HCT116 (cell line): Measurements from ENCODE around the gene SH3PXD2A. TPM values are rescaled to one million over a fixed set of nuclear protein-coding genes. Genes with fewer than 3 reads are reported as not detected.

Experiments used
- ATAC-seq: fragments of 200-7000 bp; cut with Tn5 transposase; 2 replicates; pipeline ENCODE4 v1.9.1; 2020; ENCODE audit warnings: mild to moderate bottlenecking, moderate library complexity
- BruUV-seq: library from RNA; stranded (reverse); fragments of 400-500 nt; replicated peaks from 2 replicates; lab custom pipeline; 2021; lab: Mats Ljungman, UMichigan
- CTCF ChIA-PET: fragments of 300-600 bp; sonication (Branson Sonifier 250); formaldehyde crosslinking; loops from one replicate; lab custom pipeline; 2021; ENCODE audit warnings: antibody characterized with exemption; lab: Charles Lee
- POLR2A ChIA-PET: fragments of 300-600, 350-600 bp; sonication (Branson Sonifier 250); formaldehyde crosslinking; loops from one replicate; lab custom pipeline; 2021; ENCODE audit warnings: antibody characterized with exemption; lab: Charles Lee
- RAD21 ChIA-PET, 2 experiments: fragments of 300-600 bp; sonication (Branson Sonifier 250); formaldehyde crosslinking; loops; one replicate each; lab custom pipeline; 2023; ENCODE audit warnings: low total read pairs in 2 of 2; ENCODE audit not compliant: uncharacterized antibody in 2 of 2, unreplicated experiment in 2 of 2, low non-redundant PET in 1 of 2; lab: Charles Lee
- DNase-seq: peaks from one replicate; pipeline ENCODE4 v3.0.0-alpha.2; 2010; ENCODE audit warnings: low read depth, low spot score
- H2AFZ ChIP-seq: fragments of 200-600 bp; shearing (Covaris generic), sonication (generic); 2 replicates; pipeline ENCODE4 v1.6.1; 2017; ENCODE audit warnings: low read depth, mixed run types, mixed read lengths, antibody characterized with exemption, low read length; ENCODE audit not compliant: poor library complexity, severe bottlenecking
- H3K27ac ChIP-seq: 2 replicates; pipeline ENCODE4 v1.5.1; 2012; ENCODE audit warnings: low read depth, low read length
- H3K27me3 ChIP-seq: fragments of 200-600 bp; sonication (generic); 2 replicates; pipeline ENCODE4 v1.6.1; 2016; ENCODE audit warnings: mixed run types, low read length, mixed read lengths; ENCODE audit not compliant: insufficient read depth
- H3K36me3 ChIP-seq, 2 experiments: fragments of 200-500 bp in 1 of 2; fragments of 200-600 bp in 1 of 2; sonication (Bioruptor generic) in 1 of 2; sonication (generic) in 1 of 2; 2 replicates each; pipeline versions ENCODE4 v1.5.1 to v1.6.1; 2014 to 2016; ENCODE audit warnings: low read length in 2 of 2, inconsistent platforms in 1 of 2, mixed read lengths in 1 of 2, mixed run types in 1 of 2; ENCODE audit not compliant: insufficient read depth in 2 of 2, control insufficient read depth in 1 of 2
- H3K4me1 ChIP-seq, 2 experiments: fragments of 200-600 bp in 1 of 2; sonication (generic) in 1 of 2; 2 replicates each; pipeline versions ENCODE4 v1.5.1 to v1.6.1; 2012 to 2017; ENCODE audit warnings: low read length in 2 of 2, inconsistent platforms in 1 of 2, mild to moderate bottlenecking in 1 of 2, mixed read lengths in 1 of 2, mixed run types in 1 of 2, moderate library complexity in 1 of 2; ENCODE audit not compliant: insufficient read depth in 2 of 2, control insufficient read depth in 1 of 2
- H3K4me2 ChIP-seq: fragments of 200-600 bp; sonication (generic); 2 replicates; pipeline ENCODE4 v1.6.1; 2017; ENCODE audit warnings: mixed run types, low read length, mixed read lengths
- H3K4me3 ChIP-seq, 2 experiments: fragments of 200-600 bp in 1 of 2; sonication (generic) in 1 of 2; replicated peaks in 1 of 2; 2 replicates each; pipeline ENCODE4 v1.5.1; 2011 to 2016; ENCODE audit warnings: low read length in 2 of 2, control low read depth in 1 of 2, low read depth in 1 of 2, mild to moderate bottlenecking in 1 of 2, mixed read lengths in 1 of 2, mixed run types in 1 of 2
- H3K79me2 ChIP-seq: fragments of 200-600 bp; sonication (generic); 2 replicates; pipeline ENCODE4 v1.6.1; 2017; ENCODE audit warnings: mild to moderate bottlenecking, mixed run types, low read length, moderate library complexity, mixed read lengths; ENCODE audit not compliant: insufficient read depth
- H3K9ac ChIP-seq: fragments of 200-600 bp; sonication (generic); 2 replicates; pipeline ENCODE4 v1.6.1; 2016; ENCODE audit warnings: low read length, mixed read lengths
- H3K9me2 ChIP-seq: fragments of 200-600 bp; sonication (generic), shearing (Covaris generic); 2 replicates; pipeline ENCODE4 v1.6.1; 2017; ENCODE audit warnings: mixed run types, mild to moderate bottlenecking, moderate library complexity; ENCODE audit not compliant: insufficient read depth
- H3K9me3 ChIP-seq, 2 experiments: fragments of 200-500 bp in 1 of 2; fragments of 200-600 bp in 1 of 2; sonication (Bioruptor generic) in 1 of 2; sonication (generic) in 1 of 2; 2 replicates each; pipeline ENCODE4 v1.6.1; 2014 to 2017; ENCODE audit warnings: low read length in 2 of 2, mixed read lengths in 2 of 2, inconsistent platforms in 1 of 2, low read depth in 1 of 2, mild to moderate bottlenecking in 1 of 2, mixed run types in 1 of 2, moderate library complexity in 1 of 2; ENCODE audit not compliant: control insufficient read depth in 1 of 2, insufficient read depth in 1 of 2
- H4K20me1 ChIP-seq: fragments of 200-600 bp; sonication (generic), shearing (Covaris generic); 2 replicates; pipeline ENCODE4 v1.6.1; 2017; ENCODE audit warnings: mixed run types, mild to moderate bottlenecking, moderate library complexity; ENCODE audit not compliant: insufficient read depth
- CBX3 ChIP-seq: IDR thresholded peaks from 2 replicates; pipeline ENCODE4 v1.6.1; 2012; ENCODE audit warnings: low read depth
- CEBPB ChIP-seq: IDR thresholded peaks from 2 replicates; pipeline ENCODE4 v1.6.1; 2012; ENCODE audit warnings: low read depth
- CTCF ChIP-seq, 3 experiments: fragments of 200-600 bp in 1 of 3; sonication (generic) in 1 of 3; IDR thresholded peaks in 2 of 3; conservative IDR thresholded peaks in 1 of 3; 2 replicates each; pipeline ENCODE4 v1.5.1; 2012 to 2017; ENCODE audit warnings: low read depth in 2 of 3, low read length in 2 of 3, antibody characterized with exemption in 1 of 3, borderline replicate concordance in 1 of 3, control low read depth in 1 of 3, mild to moderate bottlenecking in 1 of 3, mixed read lengths in 1 of 3, mixed run types in 1 of 3, moderate library complexity in 1 of 3; ENCODE audit not compliant: insufficient read depth in 1 of 3
- EGR1 ChIP-seq: IDR thresholded peaks from 2 replicates; pipeline ENCODE4 v1.6.1; 2012; ENCODE audit warnings: low read depth
- ELF1 ChIP-seq: IDR thresholded peaks from 2 replicates; pipeline ENCODE4 v1.6.1; 2012; ENCODE audit warnings: low read depth, borderline replicate concordance
- EZH2 ChIP-seq: fragments of 200-600 bp; sonication (generic); IDR thresholded peaks from 2 replicates; pipeline ENCODE4 v1.6.1; 2017; ENCODE audit warnings: antibody characterized with exemption, mixed run types
- EZH2phosphoT487 ChIP-seq: fragments of 200-600 bp; IDR thresholded peaks from 2 replicates; pipeline ENCODE4 v1.6.1; 2018; ENCODE audit warnings: antibody characterized with exemption, borderline replicate concordance
- FOSL1 ChIP-seq: IDR thresholded peaks from 2 replicates; pipeline ENCODE4 v1.6.1; 2012; ENCODE audit warnings: low read depth
- JUND ChIP-seq: IDR thresholded peaks from 2 replicates; pipeline ENCODE4 v1.6.1; 2012
- POLR2A ChIP-seq: IDR thresholded peaks from 2 replicates; pipeline ENCODE4 v1.7.0; 2011; ENCODE audit warnings: borderline replicate concordance; ENCODE audit not compliant: insufficient read depth, insufficient read length; ENCODE audit errors: extremely low read depth
- RAD21 ChIP-seq: IDR thresholded peaks from 2 replicates; pipeline ENCODE4 v1.6.1; 2012; ENCODE audit warnings: low read depth, mild to moderate bottlenecking
- REST ChIP-seq: IDR thresholded peaks from 2 replicates; pipeline ENCODE4 v1.6.1; 2012; ENCODE audit warnings: low read depth
- SIN3A ChIP-seq: IDR thresholded peaks from 2 replicates; pipeline ENCODE4 v1.6.1; 2012; ENCODE audit warnings: low read depth
- SP1 ChIP-seq: IDR thresholded peaks from 2 replicates; pipeline ENCODE4 v1.6.1; 2012; ENCODE audit warnings: low read depth
- SRF ChIP-seq: IDR thresholded peaks from 2 replicates; pipeline ENCODE4 v1.6.1; 2012; ENCODE audit warnings: low read depth
- YY1 ChIP-seq: IDR thresholded peaks from 2 replicates; pipeline ENCODE4 v1.6.1; 2011; ENCODE audit warnings: low read length, low read depth, moderate library complexity, mild to moderate bottlenecking; ENCODE audit not compliant: insufficient replicate concordance; ENCODE audit errors: extremely low read depth
- ZBTB33 ChIP-seq: IDR thresholded peaks from 2 replicates; pipeline ENCODE4 v1.6.1; 2011; ENCODE audit warnings: mild to moderate bottlenecking, low read length, moderate library complexity; ENCODE audit not compliant: insufficient replicate concordance; ENCODE audit errors: extremely low read depth
- ZFX ChIP-seq: fragments of 450-650 bp; IDR thresholded peaks from 2 replicates; pipeline ENCODE4 v1.6.1; 2017
- ZNF274 ChIP-seq: fragments of 200-500 bp; sonication (Bioruptor generic); IDR thresholded peaks from 2 replicates; pipeline ENCODE4 v1.6.1; 2014; ENCODE audit warnings: mild to moderate bottlenecking, low read depth, low read length, inconsistent platforms
- intact Hi-C: fragments of 100-400 bp; cut with micrococcal nuclease; formaldehyde crosslinking; loops from 2 replicates; pipeline ENCODE4 v1.10.0; 2022
- total RNA-seq: library from RNA; stranded (reverse); gene quantifications from one replicate; pipeline ENCODE4 v1.2.1, GENCODE V29; 2021; ENCODE audit not compliant: unreplicated experiment

SH3PXD2A gene
- total RNA-seq, 1 experiment from 2014 or later, result 8.7 TPM

GRCh38 chr10:103630156-103630555 lies 225.2 kb downstream of the SH3PXD2A start:
- Histone ChIP-seq H4K20me1 (no peaks in the 10 kb centered on the region), H3K4me2 (no peak overlapping the region), H3K9ac (no peak overlapping the region), H3K4me1 (peaks cover 2 to 5% of the 10 kb centered on the region in 2 experiments; a peak in 2 of 4 replicates), H3K4me3 (no peak overlapping the region), H3K27ac (no peak overlapping the region), H3K27me3 (no peaks in the 10 kb centered on the region), H3K9me2 (no peaks in the 10 kb centered on the region), H3K36me3 (no peaks in the 10 kb centered on the region), H2AFZ (no peak overlapping the region), H3K9me3 (no peaks in the 10 kb centered on the region), H3K79me2 (no peaks in the 10 kb centered on the region)
- POLR2A ChIA-PET, result no interaction called here
- CTCF ChIA-PET, result no interaction called here
- TF ChIP-seq ZBTB33 (no peak), JUND (no peak), CTCF (IDR thresholded peaks at IDR 0.05 in 2 of 3, conservative IDR thresholded peaks at IDR 0.05 in 1 of 3; ENCODE audit: borderline replicate concordance in 1 of 3, insufficient read depth in 1 of 3, low read depth in 2 of 3, low read length in 2 of 3) (no peak), CEBPB (no peak), ZFX (no peak), REST (no peak), SP1 (no peak), YY1 (no peak), CBX3 (no peak), EZH2phosphoT487 (no peak), EZH2 (no peak), ZNF274 (no peak), ELF1 (no peak), EGR1 (no peak), POLR2A (no peak), SIN3A (no peak), SRF (no peak), RAD21 (no peak), FOSL1 (no peak)
- RAD21 ChIA-PET, result no interaction called here
- intact Hi-C loops, result no loop called here
- no peak for ATAC-seq
- no TSS peak for BruUV-seq
- DNase-seq, result no peak
